Progenitor cell of endocrine pancreas (in vitro differentiated cells): ENCODE data around the gene SNRNP48. TPM values are rescaled to one million over a fixed set of nuclear protein-coding genes. Genes with fewer than 3 reads are reported as not detected.

Experiments used
- DNase-seq: peaks from one replicate; pipeline ENCODE4 v3.0.0; 2021; ENCODE audit warnings: low spot score; ENCODE audit not compliant: unreplicated experiment
- H3K27ac Mint-ChIP-seq: 2 replicates; pipeline ENCODE4 v1.8.0; 2021; ENCODE audit warnings: mild to moderate bottlenecking, moderate library complexity, mixed read lengths
- H3K27me3 Mint-ChIP-seq: 2 replicates; pipeline ENCODE4 v1.8.0; 2021; ENCODE audit warnings: mixed read lengths
- H3K36me3 Mint-ChIP-seq: 2 replicates; pipeline ENCODE4 v1.8.0; 2022; ENCODE audit warnings: mixed read lengths; ENCODE audit not compliant: insufficient read depth
- H3K4me1 Mint-ChIP-seq: 2 replicates; pipeline ENCODE4 v1.8.0; 2021; ENCODE audit warnings: low read depth, mixed read lengths
- H3K4me3 Mint-ChIP-seq: 2 replicates; pipeline ENCODE4 v1.8.0; 2021; ENCODE audit warnings: low read depth, mild to moderate bottlenecking, moderate library complexity, mixed read lengths
- H3K9me3 Mint-ChIP-seq: 2 replicates; pipeline ENCODE4 v1.8.0; 2021; ENCODE audit warnings: low read depth, mixed read lengths
- CTCF ChIP-seq: fragments of 200-600 bp; sonication (generic); IDR thresholded peaks from one replicate; pipeline ENCODE4 v1.5.0; 2021; ENCODE audit warnings: antibody characterized with exemption, mild to moderate bottlenecking; ENCODE audit not compliant: unreplicated experiment
- total RNA-seq: library from RNA; stranded (reverse); gene quantifications from 2 replicates; pipeline ENCODE4 v1.2.1, GENCODE V29; 2021

Gene SNRNP48
- total RNA-seq, 1 donor from 2014 or later, result 19.2 TPM

GRCh38 chr6:7578931-7579330, 11.1 kb upstream of the SNRNP48 start:
- H3K9me3 Mint-ChIP-seq, result no peaks in the 10 kb centered on the region
- H3K4me1 Mint-ChIP-seq, result no peaks in the 10 kb centered on the region
- H3K4me3 Mint-ChIP-seq, result no peak overlapping the region
- TF ChIP-seq CTCF, result no peak
- peaks cover 34% of the 10 kb centered on the region for H3K36me3 Mint-ChIP-seq
- no peak overlapping the region for H3K27ac Mint-ChIP-seq
- H3K27me3 Mint-ChIP-seq, result no peaks in the 10 kb centered on the region
- DNase-seq, result no peak

GRCh38 chr6:7579851-7580250, 10.1 kb upstream of the SNRNP48 start:
- no peak for DNase-seq
- H3K4me3 Mint-ChIP-seq, result no peak overlapping the region
- no peak for TF ChIP-seq CTCF
- no peaks in the 10 kb centered on the region for H3K27me3 Mint-ChIP-seq
- H3K4me1 Mint-ChIP-seq, result no peaks in the 10 kb centered on the region
- H3K27ac Mint-ChIP-seq, result no peak overlapping the region
- no peaks in the 10 kb centered on the region for H3K9me3 Mint-ChIP-seq
- H3K36me3 Mint-ChIP-seq, result peaks cover 42% of the 10 kb centered on the region

GRCh38 chr6:7580537-7580926, 9.5 kb upstream of the SNRNP48 start:
- Mint-ChIP-seq H3K4me3 (no peak overlapping the region), H3K36me3 (peaks cover 41% of the 10 kb centered on the region), H3K27me3 (no peaks in the 10 kb centered on the region), H3K9me3 (no peaks in the 10 kb centered on the region), H3K27ac (no peak overlapping the region), H3K4me1 (no peaks in the 10 kb centered on the region)
- no peak for DNase-seq
- TF ChIP-seq CTCF, result no peak

- H3K36me3 Mint-ChIP-seq, result peaks cover 39% of the 10 kb centered on the region
- H3K27ac Mint-ChIP-seq, result no peak overlapping the region
- DNase-seq, result no peak
- H3K4me3 Mint-ChIP-seq, result no peak overlapping the region
- no peaks in the 10 kb centered on the region for H3K4me1 Mint-ChIP-seq
- no peaks in the 10 kb centered on the region for H3K9me3 Mint-ChIP-seq
- TF ChIP-seq CTCF, result no peak
- H3K27me3 Mint-ChIP-seq, result no peaks in the 10 kb centered on the region
Observed at GRCh38 chr6:7580927-7581618, 8.9 kb upstream of the SNRNP48 start.

- Mint-ChIP-seq H3K9me3 (no peaks in the 10 kb centered on the region), H3K27me3 (no peaks in the 10 kb centered on the region), H3K4me1 (peaks cover 14% of the 10 kb centered on the region), H3K4me3 (no peak overlapping the region), H3K27ac (no peak overlapping the region), H3K36me3 (peaks cover 29% of the 10 kb centered on the region)
- no peak for TF ChIP-seq CTCF
- DNase-seq, result no peak
Observed at GRCh38 chr6:7585287-7585930, 4.6 kb upstream of the SNRNP48 start.
